ENCODE measurements around the gene OR51E1.

The OR51E1 gene

DNA sequence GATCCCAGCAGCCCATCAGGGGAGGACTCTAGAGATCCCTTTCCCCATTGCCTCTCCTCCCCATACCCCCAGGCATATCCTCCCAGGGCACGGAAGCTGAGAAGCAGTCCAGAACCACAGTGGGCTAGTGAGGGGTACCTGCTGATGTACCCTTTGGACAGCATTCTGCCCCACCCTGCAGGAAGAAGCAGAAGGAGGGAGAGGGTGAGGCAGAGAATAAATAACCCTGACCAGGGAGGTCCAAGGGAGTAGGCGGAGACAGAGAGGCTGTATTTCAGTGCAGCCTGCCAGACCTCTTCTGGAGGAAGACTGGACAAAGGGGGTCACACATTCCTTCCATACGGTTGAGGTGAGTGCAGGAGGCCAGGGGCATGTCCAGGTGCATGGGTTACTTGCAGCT lies at the start of gene OR51E1:
Gene OR51E1 (plus strand): TSS at position 301 of the 400 bp plus-strand sequence. CDS start 8,545 bp downstream, outside the sequence.
- intact Hi-C loops (cut with DNase I) = no loop called here
- no peak for DNase-seq

DNA sequence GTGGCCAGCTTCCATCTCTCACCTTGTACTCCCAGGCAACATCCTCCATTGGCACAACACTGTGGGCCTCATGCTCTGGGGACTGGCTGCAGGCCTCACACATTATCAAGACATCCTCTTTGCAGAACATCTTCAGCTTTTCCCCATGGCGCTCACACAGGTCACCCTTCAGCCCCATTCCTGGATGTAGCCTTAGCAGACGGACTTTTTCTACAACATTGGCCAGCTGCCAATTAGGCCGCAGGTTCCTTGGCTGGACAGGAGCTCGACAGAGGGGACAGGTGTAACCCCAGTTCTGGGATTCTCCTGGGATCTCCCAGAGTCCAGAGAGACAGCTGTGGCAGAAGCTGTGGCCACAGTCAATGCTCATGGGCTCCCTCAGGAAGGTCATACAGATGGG lies 38.7 kb upstream of the OR51E1 start:
- intact Hi-C loops (cut with DNase I) = no loop called here
- DNase-seq = no peak

GRCh38 chr11:4606231-4607015 lies 37.4 kb upstream of the OR51E1 start:
- intact Hi-C loops (cut with DNase I) = no loop called here
- DNase-seq = no peak

GRCh38 chr11:4607096-4607495 lies 36.7 kb upstream of the OR51E1 start:
- intact Hi-C loops (cut with DNase I) = no loop called here
- no peak for DNase-seq

- intact Hi-C loops (cut with DNase I) = no loop called here
- peak; percentile 93 to 99 (median 98) for DNase-seq
Observed at GRCh38 chr11:4607781-4608666, 35.8 kb upstream of the OR51E1 start, which contains the start of gene TRIM68. TSS of gene TRIM68 (minus strand) at chr11:4608231. CDS start at chr11:4605504, 2,727 bp downstream.

DNA sequence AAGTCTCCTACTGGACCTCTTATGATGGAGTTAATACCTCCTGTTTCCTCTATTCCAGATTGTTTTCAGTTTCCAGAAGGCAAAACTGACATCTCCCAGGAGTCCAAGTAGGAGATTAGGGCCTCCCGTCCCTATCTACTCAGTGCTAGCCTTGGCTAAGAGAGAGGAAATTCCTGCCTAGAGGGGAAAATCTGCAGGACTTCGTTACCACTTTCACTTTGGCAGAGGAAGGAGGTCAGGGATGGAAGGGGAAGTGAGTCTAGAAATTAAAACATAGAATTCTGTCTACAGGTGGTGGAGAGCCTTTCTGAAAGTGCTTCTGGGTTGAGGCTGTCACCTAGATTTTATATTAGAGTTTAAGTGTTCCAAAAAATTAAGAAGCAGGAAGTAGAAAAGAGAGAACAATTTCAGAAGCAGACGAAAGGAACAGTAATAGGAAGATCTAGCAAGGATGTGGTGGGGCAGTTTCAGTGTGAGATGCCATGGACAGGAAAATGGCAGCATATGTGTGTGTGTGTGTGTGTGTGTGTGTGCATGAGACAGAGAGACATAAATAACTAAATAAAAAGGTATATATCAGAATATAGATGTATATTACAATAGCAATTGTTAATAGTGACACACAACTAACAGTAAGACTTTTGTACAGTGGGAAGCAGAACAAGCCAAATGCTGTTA lies 33.4 kb upstream of the OR51E1 start:
- no peak for DNase-seq
- intact Hi-C loops (cut with DNase I) = no loop called here

- intact Hi-C loops (cut with DNase I) = no loop called here
- DNase-seq = no peak
Observed at GRCh38 chr11:4611986-4612385, 31.8 kb upstream of the OR51E1 start.

DNA sequence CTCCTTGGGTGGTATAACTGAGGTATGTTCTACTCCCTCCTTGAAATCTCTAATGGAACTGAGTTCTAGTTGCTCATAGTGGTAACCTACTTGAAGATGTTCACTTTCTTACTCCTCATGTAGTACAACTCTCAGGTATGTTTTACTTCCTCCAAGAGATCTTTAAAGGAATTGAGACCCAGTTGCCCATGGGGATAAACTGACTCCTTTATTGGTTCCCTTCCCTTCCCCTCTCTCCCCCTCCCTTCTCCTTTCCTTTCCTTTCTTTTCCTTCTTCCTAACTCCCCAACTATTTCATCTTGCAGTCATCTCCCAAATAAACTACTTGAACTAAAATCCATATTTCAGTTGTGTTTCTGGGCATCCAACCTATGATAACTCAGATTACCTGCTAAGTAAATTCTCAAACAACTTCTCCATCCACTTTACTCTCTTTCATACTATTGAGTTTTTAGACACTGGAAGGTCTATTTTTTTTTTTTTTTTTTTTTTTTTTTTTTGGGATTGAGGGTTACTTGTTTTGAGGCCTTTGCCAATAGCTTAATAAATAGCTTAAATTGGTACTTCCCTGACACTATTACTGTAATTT lies 27.8 kb upstream of the OR51E1 start:
- intact Hi-C loops (cut with DNase I) = no loop called here
- no peak for DNase-seq

DNA sequence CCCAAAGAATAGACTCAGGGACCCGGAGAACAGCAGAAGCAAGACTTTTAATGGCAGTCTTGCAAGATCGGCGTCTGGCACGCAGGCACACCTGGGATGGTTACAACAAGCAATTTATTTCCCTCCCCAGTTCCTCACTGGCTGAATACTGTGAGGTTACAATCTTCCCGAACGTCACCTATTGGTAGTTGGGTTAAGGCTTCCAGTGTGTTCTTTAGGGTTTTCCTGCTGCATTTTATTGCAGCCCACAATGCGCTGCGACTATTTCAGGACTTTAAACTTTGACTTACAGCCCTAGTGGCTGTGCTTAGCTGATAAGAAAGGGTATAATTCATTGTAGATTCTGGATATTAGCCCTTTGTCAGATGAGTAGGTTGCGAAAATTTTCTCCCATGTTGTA lies 24.3 kb upstream of the OR51E1 start:
- DNase-seq = no peak

DNA sequence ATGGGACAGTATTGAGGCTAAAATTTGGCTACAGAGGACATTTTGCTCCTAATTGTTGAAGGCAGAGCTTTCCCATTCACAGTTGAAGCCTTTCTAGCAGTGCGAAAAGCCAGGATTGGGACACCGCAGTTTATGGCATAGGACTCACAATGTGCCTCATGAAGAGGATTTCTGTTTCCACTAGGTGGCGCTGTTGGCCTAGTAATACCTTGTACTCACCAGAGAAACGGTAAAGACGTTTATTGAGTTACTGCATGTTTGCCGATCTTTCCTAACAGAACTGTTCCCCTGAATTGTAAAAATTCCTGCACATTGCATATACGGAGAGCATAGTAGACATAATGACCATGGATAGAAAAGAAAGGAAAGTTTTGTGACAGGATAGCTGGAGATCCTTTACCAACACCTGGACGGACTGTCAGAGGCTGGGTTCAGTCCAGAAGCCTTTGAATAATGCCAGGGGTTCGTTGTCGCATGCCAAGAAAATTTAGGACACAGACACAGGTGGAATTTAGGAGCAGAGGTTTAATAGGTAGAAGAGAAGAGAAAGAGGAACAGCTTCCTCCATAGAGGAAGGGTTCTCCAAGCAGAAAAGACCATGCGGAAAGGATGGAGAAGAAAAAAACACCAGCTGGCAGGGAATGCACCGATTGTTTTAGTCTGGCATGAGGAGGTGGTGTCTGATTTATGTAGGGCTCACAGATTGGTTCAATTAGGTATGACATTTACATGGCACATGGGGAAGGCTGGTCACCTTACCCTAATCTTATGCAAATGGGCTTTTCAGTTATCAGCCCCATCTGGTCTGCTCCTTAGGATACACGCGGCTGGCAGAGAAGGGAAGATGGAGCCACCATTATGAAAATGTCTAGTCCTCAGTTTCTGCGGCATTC lies 17.3 kb upstream of the OR51E1 start:
- intact Hi-C loops (cut with DNase I) = no loop called here
- DNase-seq = peak in 35 of 42 donors; percentile 11 to 82 (median 54)

More for the DNA sequence above, 24.3 kb upstream of the OR51E1 start:
- intact Hi-C loops (cut with DNase I) = no loop called here

- intact Hi-C loops (cut with DNase I) = loop anchor here (10.0 kb wide), 1 partner anchor 369 kb away; no protein-coding TSS in a partner anchor
- DNase-seq = no peak
Observed at GRCh38 chr11:4636136-4636535, 7.6 kb upstream of the OR51E1 start.

DNA sequence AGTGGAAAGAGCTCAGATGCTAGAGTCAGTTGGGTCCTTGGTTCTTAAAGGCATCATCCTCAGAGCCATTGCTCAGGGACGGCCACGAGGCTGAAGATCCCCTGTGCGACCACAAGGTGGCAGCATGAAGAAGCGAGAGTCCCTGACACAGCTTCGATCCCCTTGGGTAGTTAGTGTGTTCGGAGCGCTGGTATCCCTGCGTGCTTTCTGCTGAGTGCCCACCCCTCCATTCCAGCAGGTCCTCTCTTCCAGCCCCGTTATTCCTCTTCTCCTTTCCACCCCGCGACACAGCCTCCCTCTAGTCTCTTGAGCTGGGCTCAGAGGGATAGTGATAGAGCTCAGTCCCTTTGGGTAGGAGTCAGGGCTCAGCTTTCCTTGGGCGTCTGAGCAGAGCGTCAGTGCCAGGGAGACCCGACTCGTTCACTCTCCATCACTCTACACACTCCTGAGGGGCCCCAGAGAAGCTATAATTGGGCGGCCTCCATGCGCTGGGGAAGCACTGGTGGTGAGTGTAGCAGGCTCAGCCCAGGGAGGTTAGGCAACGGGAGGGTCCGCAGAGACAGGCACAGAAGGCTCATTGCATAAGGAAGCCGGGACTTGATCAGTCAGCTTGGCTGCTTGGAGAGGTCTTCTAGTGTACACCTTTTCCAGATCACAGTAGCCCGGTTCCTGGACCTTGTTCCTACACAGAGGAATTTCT lies 6.7 kb upstream of the OR51E1 start, which contains the start of gene OR51D1:
Gene OR51D1 (plus strand): TSS at position 516 of the 700 bp plus-strand sequence. CDS start 2,314 bp downstream, outside the sequence.
- peak; percentile 40 to 90 (median 78) for DNase-seq
- intact Hi-C loops (cut with DNase I) = loop anchor here (10.0 kb wide), 1 partner anchor 368 kb away; no protein-coding TSS in a partner anchor

DNA sequence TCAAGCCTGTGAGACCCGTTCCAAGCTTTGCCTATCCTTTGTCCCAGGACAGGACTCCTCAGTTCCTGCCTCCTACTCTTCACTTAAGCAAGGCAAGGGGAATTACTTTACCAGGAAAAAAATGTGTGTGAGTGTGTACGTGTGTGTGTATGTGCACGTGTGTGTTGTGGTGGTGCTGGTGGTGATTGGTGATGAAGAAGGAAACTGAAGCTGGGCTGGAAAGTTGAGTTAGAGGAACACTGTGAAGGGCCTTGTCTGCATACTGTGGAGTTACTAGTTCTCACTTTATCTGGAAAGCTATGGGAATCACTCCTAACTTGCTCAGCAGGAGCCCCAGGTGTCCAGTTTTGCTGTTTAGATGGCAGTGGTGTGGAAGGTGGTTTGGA lies 6.1 kb upstream of the OR51E1 start:
- no peak for DNase-seq
- intact Hi-C loops (cut with DNase I) = loop anchor here (10.0 kb wide), 1 partner anchor 367 kb away; no protein-coding TSS in a partner anchor

DNA sequence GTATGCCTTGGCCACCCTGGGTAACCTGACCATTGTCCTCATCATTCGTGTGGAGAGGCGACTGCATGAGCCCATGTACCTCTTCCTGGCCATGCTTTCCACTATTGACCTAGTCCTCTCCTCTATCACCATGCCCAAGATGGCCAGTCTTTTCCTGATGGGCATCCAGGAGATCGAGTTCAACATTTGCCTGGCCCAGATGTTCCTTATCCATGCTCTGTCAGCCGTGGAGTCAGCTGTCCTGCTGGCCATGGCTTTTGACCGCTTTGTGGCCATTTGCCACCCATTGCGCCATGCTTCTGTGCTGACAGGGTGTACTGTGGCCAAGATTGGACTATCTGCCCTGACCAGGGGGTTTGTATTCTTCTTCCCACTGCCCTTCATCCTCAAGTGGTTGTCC lies 3.9 kb upstream of the OR51E1 start:
- intact Hi-C loops (cut with DNase I) = loop anchor here (10.0 kb wide), 1 partner anchor 365 kb away; no protein-coding TSS in a partner anchor
- DNase-seq = no peak

DNA sequence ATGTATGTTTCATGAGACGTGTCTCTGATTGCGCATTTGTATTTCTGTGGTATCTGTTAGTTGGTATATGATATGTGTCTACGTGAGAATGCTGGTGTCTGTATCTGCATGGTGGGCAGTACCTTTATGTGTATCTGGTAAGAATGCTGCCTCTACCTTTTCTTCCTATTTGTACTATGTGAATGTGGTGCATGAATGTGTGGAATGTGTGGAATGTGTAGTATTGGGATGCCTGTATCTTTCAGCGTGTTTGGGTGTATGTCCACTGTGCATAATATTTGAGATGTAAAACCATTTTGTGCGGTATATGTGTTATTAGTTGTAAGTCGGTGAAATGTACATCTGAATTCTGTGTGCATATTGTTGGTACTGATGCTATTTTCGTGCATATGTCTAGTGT lies 2.3 kb upstream of the OR51E1 start:
- intact Hi-C loops (cut with DNase I) = no loop called here
- no peak for DNase-seq

DNA sequence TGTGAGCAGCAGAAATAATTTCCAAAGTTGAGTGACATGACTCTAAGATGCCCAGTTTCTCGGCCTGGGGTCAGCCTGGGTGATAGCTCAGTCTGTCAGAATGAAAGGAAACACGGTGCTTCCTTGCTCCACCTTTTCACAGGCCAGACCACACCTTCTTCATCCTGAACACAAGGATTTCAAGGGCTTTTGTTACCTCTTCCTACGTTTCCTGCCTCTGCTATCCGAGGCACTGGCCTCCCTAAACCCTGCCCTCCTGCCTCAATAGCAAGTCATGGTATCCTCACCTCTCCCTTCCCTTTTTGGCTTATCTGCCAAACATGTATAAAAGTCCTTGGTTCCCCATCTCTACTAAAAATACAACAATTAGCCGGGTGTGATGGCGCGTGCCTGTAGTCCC lies 1.7 kb upstream of the OR51E1 start:
- intact Hi-C loops (cut with DNase I) = no loop called here
- no peak for DNase-seq

DNA sequence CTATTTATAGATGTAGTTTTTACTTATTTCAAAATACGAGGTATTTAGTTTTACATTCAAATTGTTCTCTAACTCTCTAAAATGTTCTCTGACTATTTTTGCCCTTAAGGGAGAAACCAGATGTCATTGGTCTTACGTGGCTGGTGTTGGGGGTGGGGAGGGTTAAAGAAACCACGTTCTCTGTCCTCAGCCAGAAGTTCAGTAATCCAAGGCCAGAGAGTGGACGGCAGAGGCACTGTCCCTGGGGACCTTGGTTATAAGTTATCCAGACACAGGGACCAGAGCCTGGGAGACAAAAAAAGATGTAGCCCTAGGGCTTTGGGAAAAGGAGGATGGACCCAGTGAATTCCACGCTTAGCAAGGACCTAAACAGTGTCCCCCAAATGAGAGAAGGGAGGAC lies 706 bp upstream of the OR51E1 start:
- intact Hi-C loops (cut with DNase I) = no loop called here
- no peak for DNase-seq

Data from head of caudate nucleus (tissue), 42 donors.